ENCODE results near the gene RPL19. TPM values are rescaled to one million over a fixed set of nuclear protein-coding genes. Genes with fewer than 3 reads are reported as not detected.

The RPL19 gene
- total RNA-seq, 1 donor from 2014 or later = 1,170 TPM

DNA sequence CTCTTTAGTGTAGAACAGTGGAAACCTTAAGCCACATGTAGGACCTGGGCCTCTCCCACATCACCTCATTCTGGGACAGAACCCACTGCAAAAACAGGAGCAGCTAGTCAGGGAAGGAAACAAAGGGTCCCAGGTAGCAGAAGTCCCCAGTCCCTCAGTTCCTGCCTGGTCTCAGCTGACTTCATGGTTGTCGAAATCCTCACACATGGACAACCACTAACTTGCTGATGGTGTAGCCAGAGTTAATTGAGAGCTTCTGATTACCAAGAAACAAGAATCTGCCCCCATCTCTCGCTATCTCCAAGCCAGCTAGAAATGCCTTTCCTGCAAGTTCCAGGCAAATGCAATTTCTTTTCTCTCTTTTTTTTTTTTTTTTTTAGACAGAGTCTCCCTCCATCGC is 30.6 kb upstream of the RPL19 start:
- DNase-seq (ENCODE audit: low spot score) (no peak), ATAC-seq (no peak)
- intact Hi-C loops (cut with DNase I) = no loop called here

- intact Hi-C loops (cut with DNase I) = no loop called here
- ATAC-seq (no peak), DNase-seq (ENCODE audit: low spot score) (no peak)
These were observed 30.0 kb upstream of the RPL19 start for GRCh38 chr17:39170109-39170508.

GRCh38 chr17:39170558-39170957 is 29.5 kb upstream of the RPL19 start:
- no peak for ATAC-seq
- DNase-seq (ENCODE audit: low spot score) = no peak
- intact Hi-C loops (cut with DNase I) = no loop called here

DNA sequence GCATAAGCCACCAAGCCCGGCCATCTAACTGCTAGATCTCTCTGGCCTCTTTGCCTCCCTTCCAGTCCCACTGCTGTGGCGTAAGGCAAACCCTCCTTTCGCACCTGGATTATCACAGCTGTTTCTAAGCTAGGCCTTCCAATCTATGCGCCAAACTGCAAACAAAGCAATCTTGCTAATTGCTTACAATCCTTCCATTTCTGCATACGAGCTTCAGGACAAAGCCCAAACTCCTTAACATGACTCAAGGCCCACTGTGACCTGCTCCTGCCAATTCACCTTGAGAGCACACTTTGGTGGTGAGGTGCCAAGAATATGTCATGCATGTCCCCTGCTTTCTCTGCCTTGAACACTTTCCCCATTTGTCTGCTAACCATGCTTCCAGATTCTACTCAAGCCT is 28.1 kb upstream of the RPL19 start:
- intact Hi-C loops (cut with DNase I) = no loop called here
- DNase-seq (ENCODE audit: low spot score) (no peak), ATAC-seq (no peak)

DNA sequence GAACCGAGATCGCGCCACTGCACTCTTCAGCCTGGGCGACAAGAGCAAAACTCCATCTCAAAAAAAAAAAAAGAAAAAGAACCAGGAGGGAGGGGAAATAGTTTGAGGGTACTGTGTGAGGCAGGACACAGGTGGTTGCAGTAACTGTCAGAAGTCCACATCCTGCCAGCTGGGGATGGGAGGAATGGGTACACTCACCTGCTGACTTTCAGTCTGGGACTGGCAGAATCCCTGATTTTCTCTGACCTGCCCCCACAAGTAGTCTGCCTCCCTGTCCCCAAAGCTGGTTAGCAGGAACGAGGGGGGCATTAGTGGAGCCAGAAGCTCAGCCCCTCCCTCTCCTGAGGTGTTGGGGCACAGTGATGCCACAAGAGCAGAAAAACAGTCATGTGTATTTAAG is 27.0 kb upstream of the RPL19 start:
- ATAC-seq = no peak
- DNase-seq (ENCODE audit: low spot score) = no peak
- intact Hi-C loops (cut with DNase I) = no loop called here

- ATAC-seq (no peak), DNase-seq (ENCODE audit: low spot score) (no peak)
- intact Hi-C loops (cut with DNase I) = no loop called here
These were observed 26.4 kb upstream of the RPL19 start for GRCh38 chr17:39173526-39174274.

- intact Hi-C loops (cut with DNase I) = no loop called here
- ATAC-seq = peak; percentile 91
- DNase-seq (ENCODE audit: low spot score) = peak; percentile 89
These were observed 25.0 kb upstream of the RPL19 start for GRCh38 chr17:39174920-39175694.

- intact Hi-C loops (cut with DNase I) = no loop called here
- DNase-seq (ENCODE audit: low spot score) (no peak), ATAC-seq (no peak)
These were observed 24.4 kb upstream of the RPL19 start for GRCh38 chr17:39175695-39176093.

- ATAC-seq = no peak
- DNase-seq (ENCODE audit: low spot score) = no peak
- intact Hi-C loops (cut with DNase I) = no loop called here
These were observed 22.8 kb upstream of the RPL19 start for GRCh38 chr17:39177256-39177655.

- intact Hi-C loops (cut with DNase I) = no loop called here
- ATAC-seq = no peak
- DNase-seq (ENCODE audit: low spot score) = no peak
These were observed 21.5 kb upstream of the RPL19 start for GRCh38 chr17:39178536-39178935.

- intact Hi-C loops (cut with DNase I) = no loop called here
- ATAC-seq (no peak), DNase-seq (ENCODE audit: low spot score) (no peak)
These were observed 18.8 kb upstream of the RPL19 start for GRCh38 chr17:39181303-39181702.

DNA sequence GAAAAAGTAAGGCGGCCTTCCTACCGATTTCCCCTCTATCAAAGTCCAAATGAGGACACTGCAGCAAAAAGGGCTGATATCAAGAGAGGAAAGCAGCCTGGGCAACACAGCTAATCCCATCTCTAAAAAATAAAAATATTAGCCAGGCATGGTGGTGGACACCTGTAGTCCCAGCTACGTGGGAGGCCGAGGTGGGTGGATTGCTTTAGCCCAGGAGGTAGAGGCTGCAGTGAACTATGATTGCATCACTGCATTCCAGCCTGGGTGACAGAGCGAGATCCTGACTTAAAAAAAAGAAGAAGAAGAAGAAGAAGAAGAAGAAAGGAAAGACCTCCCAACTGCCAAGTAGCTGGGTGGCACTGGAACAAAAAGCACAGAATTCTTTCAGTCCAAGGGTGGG is 17.0 kb upstream of the RPL19 start:
- intact Hi-C loops (cut with DNase I) = no loop called here
- DNase-seq (ENCODE audit: low spot score) = no peak

GRCh38 chr17:39183720-39184119 is 16.4 kb upstream of the RPL19 start:
- intact Hi-C loops (cut with DNase I) = no loop called here
- no peak for ATAC-seq

More for the DNA sequence above, 17.0 kb upstream of the RPL19 start:
- no peak for ATAC-seq

DNA sequence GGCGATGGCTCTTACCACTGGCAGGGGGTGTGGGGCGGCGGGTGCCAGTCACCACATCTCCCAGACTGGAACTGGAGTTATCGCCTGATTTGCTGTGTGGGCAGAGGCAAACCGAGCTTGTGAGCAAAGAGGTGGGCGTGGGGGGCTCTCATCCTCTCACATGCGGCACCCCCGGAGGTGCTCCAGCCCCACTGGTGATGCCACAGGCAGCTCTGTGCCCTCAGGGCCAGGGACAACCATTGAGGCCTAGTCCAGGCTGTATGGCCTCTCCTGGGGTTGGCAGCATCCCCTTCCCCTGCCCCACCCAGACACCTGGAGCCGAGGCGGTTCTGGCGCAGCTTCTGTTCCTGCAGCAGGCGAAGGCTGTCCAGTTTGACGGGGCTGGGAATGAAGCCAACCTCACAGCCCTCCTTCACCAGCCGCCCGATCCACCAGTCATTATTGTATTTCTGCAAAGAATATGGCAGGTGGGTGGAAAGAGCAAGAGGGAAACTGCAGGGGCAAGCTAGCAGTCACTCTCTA is 13.5 kb upstream of the RPL19 start:
- DNase-seq (ENCODE audit: low spot score) = no peak
- intact Hi-C loops (cut with DNase I) = no loop called here
- ATAC-seq = no peak

More at GRCh38 chr17:39183720-39184119, 16.4 kb upstream of the RPL19 start:
- DNase-seq (ENCODE audit: low spot score) = no peak

GRCh38 chr17:39187152-39187830 is 12.8 kb upstream of the RPL19 start:
- DNase-seq (ENCODE audit: low spot score) = no peak
- no peak for ATAC-seq
- intact Hi-C loops (cut with DNase I) = no loop called here

DNA sequence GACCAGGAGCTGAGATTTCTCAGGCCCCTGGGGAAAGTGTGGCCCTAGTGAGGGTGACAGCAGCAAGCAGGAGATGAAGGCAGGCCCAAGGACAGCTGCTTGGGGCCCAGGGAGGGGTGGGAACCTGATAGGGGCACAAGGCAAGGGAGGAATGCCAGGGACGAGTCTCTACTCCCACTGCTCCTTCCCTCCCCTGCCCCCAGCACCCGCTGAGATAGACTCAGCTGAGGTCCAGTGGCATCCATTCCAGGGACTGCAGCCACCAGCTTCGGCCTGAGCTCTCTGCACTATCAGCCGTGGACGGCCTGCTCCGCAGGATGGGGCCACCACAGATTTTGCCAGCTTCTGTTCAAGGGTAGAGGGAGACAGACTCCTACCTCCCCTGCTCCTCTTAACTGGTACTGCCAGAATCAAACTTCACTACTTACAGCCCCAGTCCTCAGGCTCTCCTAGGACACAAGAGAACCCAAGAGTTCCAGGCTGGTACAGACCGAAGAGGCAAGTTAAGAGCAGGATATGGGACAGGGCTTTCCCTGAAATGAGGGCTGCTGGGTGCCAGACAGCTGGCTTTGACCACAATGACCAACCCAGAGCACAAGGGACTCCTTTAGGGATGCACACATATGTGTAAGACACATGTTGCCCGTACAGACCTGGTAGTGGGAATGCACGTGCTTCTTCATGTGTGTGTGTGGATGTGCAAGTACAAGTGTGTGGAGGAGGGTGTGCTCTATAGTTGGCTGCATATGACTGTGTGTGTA is 8.2 kb upstream of the RPL19 start:
- ATAC-seq (no peak), DNase-seq (ENCODE audit: low spot score) (no peak)
- intact Hi-C loops (cut with DNase I) = no loop called here

DNA sequence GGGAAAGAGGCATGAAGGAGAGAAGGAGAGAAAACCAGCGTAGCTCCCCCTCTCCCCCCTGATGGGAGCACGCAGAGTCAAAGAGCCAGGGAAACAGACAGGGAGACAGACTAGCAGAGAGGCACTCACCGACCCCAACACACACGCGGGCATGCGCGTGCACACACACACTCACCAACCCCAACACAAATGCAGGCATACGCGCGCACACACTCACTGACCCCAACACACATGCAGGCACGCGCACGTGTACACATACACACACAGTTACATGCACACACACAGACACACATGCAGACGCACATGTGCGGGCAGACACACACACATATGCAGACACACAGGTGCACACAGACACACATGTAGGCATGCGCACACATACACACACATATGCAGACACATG is 7.2 kb upstream of the RPL19 start:
- DNase-seq (ENCODE audit: low spot score) = no peak
- ATAC-seq = no peak
- intact Hi-C loops (cut with DNase I) = no loop called here

GRCh38 chr17:39193346-39193745 is 6.7 kb upstream of the RPL19 start:
- DNase-seq (ENCODE audit: low spot score) = no peak
- ATAC-seq = no peak
- intact Hi-C loops (cut with DNase I) = no loop called here
